Measurements from ENCODE around the gene ELK4.

The ELK4 gene

DNA sequence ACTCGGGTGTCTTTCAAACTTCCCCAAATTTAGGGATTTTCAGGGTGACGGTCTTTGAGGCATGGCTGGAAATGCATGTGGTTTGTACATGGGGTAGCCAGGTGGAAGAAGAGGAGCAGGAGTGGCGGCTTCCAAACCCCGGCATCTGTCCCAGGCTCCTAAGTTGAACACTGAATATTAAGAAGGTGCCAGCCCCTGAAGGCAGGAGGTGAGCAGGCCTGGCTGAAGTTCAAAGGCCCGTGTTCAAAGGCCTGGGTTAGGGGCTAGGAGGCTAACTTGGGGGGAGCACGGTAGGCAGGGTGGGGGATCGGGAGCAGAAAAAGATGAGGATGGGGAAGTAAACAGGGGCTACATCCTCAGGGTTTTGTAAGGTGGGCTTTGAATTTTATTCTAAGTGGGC is 42.8 kb downstream of the ELK4 start:
- TF ChIP-seq, protein P1, sequence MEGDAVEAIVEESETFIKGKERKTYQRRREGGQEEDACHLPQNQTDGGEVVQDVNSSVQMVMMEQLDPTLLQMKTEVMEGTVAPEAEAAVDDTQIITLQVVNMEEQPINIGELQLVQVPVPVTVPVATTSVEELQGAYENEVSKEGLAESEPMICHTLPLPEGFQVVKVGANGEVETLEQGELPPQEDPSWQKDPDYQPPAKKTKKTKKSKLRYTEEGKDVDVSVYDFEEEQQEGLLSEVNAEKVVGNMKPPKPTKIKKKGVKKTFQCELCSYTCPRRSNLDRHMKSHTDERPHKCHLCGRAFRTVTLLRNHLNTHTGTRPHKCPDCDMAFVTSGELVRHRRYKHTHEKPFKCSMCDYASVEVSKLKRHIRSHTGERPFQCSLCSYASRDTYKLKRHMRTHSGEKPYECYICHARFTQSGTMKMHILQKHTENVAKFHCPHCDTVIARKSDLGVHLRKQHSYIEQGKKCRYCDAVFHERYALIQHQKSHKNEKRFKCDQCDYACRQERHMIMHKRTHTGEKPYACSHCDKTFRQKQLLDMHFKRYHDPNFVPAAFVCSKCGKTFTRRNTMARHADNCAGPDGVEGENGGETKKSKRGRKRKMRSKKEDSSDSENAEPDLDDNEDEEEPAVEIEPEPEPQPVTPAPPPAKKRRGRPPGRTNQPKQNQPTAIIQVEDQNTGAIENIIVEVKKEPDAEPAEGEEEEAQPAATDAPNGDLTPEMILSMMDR (IDR thresholded peaks at IDR 0.05; ENCODE audit: insufficient read depth, low read depth, low read length, missing control alignments): no peak

DNA sequence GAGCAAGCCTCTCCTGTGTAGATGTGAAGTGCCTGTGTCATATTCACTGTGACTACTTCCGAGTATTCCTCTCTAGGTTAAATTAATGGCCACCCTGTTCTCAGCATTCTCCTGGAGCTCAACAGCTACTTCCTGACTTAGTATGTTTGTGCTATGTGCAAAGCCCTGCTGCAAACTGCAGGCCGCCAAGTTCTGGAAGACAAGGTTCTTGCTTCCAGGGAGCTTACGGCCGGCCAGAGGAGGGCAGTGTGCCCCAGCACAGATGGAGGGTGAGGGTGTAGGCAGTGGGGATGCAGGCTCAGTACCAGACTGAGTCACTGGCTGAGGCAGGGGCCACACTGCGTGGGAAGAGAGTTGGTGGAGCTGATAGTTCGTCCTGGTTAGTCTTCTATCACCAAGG is 43.2 kb downstream of the ELK4 start:
- peak; percentile 49 for DNase-seq (ENCODE audit: low read depth)
- H3K4me3 ChIP-seq (ENCODE audit: low read depth, low read length): no peak overlapping the region
- TF ChIP-seq, protein P1 (IDR thresholded peaks at IDR 0.05; ENCODE audit: insufficient read depth, low read depth, low read length, missing control alignments): peak; percentile 52

More for the DNA sequence above, 42.8 kb downstream of the ELK4 start:
- no peak overlapping the region for H3K4me3 ChIP-seq (ENCODE audit: low read depth, low read length)
- DNase-seq (ENCODE audit: low read depth): no peak

DNA sequence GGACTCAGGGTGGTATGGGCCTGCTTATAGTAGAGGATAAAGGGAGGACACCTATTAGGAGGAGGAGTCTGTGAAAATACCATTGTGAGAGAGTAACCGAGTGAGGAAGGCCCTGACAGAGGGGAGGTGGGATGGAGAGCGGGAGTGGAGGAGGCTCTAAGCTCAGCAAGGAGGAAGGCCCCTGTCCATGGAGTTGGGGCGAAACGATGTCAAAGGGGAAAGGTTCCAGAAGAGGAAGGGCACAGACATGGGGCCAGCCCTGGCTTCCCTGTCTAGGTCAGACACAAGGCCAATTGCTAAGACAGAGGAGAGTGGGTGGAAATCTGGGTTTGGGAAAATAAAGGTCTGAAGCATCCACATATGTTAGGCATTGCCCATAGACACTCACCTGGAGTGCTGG is 44.2 kb downstream of the ELK4 start:
- no peak overlapping the region for H3K4me3 ChIP-seq (ENCODE audit: low read depth, low read length)
- no peak for DNase-seq (ENCODE audit: low read depth)
- TF ChIP-seq, protein P1 (IDR thresholded peaks at IDR 0.05; ENCODE audit: insufficient read depth, low read depth, low read length, missing control alignments): no peak

DNA sequence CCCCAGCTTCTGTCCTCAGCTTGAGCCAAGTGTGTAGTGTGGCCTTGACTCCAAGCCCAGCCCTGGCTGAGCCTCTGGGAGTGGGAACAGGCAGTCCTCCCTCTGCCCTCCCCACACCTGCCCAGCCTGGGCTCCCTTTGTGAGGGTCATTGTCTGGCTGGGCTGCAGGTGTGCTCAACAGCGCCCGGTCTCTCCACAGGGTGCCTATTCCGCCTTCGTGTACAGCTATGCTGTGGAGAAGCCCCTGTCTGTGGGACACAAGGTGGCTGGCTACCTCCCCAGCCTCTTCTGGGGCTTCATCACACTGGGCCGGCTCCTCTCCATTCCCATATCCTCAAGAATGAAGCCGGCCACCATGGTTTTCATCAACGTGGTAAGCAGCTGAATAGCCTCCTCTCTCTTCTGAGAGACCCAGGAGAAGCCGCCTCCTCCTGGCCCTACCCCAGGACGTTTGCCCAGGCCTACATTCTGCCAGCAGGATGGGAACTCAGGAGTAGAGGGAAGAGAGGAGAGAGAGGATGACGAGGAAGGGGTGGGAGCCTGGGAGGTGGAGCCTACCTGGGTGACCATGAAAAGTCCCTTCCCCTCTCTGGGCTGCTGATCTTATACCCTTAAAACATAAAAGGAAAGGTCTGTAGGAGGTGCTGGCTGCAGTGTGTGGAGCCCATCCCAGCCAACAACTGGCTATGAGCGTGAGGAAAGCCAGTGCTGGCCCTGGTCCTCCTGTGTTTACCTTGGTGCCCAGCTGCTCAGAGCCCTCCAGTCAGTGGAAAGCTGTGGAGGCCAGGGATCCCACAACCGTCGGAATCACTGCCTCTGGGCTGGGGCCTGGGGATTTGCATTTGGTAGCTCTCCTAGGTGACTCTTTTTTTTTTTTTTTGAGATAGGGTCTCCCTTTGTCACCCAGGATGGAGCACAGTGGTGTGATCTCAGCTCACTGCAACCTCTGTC is 45.7 kb downstream of the ELK4 start:
- H3K4me3 ChIP-seq (ENCODE audit: low read depth, low read length): no peak overlapping the region
- DNase-seq (ENCODE audit: low read depth): no peak
- TF ChIP-seq, protein P1 (IDR thresholded peaks at IDR 0.05; ENCODE audit: insufficient read depth, low read depth, low read length, missing control alignments): no peak

DNA sequence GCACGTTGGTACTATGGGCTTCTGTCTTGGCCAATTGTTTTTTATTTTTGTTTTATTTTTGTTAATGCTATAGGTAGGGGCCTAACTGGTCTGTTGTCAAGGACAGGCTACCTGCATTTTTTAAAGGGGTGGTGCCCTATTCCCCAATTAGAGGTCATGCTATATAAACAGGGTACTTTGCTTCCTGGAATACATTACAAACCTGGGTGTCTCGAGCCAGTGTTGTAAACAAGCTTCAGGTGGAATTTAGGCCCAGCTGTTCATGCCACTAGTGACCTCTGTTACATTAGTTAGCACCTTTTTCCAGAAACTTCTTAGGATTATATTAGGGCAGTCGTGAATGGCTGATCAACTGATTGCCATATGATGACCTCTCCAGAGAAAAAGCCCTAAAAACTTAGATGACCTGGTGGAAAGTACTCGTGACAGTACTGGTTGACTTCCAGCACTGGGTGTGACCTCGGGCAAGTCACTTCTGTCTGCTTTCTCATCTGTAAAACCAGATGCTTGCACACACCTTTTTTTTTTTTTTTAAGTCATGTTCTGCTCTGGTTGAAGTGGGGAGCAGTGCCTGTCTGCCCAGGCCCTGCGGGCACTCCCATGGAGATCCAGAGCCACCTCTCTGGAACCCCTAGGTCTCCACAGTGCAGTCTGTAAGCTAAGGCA is 46.5 kb downstream of the ELK4 start:
- TF ChIP-seq, protein P1 (IDR thresholded peaks at IDR 0.05; ENCODE audit: insufficient read depth, low read depth, low read length, missing control alignments): no peak
- no peak for DNase-seq (ENCODE audit: low read depth)
- no peak overlapping the region for H3K4me3 ChIP-seq (ENCODE audit: low read depth, low read length)

DNA sequence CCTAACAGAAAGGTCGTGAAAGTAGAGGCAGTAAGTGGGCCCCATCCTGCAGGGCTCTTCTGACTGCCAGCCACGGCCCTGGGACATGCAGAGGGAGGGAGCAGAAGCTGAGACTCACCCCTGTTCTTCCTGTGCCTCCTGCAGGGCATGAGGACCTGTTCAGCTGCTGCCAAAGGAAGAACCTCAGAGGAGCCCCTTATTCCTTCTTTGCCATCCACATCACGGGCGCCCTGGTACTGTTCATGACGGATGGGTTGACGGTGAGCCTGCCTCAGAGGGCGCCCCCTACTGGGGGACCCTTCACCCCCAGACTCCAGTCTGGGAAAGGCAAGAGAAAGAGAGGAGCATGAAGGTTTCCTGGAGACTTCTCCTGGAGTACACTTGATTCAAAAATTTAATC is 47.1 kb downstream of the ELK4 start:
- TF ChIP-seq, protein P1 (IDR thresholded peaks at IDR 0.05; ENCODE audit: insufficient read depth, low read depth, low read length, missing control alignments): peak; percentile 38
- DNase-seq (ENCODE audit: low read depth): no peak
- no peak overlapping the region for H3K4me3 ChIP-seq (ENCODE audit: low read depth, low read length)

Data from GM12865 (cell line).